H1 (cell line): ENCODE results near the gene CD96. TPM values are rescaled to one million over a fixed set of nuclear protein-coding genes. Genes with fewer than 3 reads are reported as not detected.

Experiments
- CTCF ChIA-PET: fragments of 300-600 bp; sonication (Branson Sonifier 250); formaldehyde crosslinking; loops from one replicate; lab custom pipeline; 2021; ENCODE audit not compliant: partially characterized antibody; lab: Charles Lee
- POLR2A ChIA-PET: fragments of 300-600 bp; sonication (Branson Sonifier 250); formaldehyde crosslinking; loops from one replicate; lab custom pipeline; 2021; ENCODE audit warnings: inconsistent platforms; ENCODE audit not compliant: partially characterized antibody; lab: Charles Lee
- DNase-seq, 2 experiments: peaks; one replicate each; pipeline versions ENCODE4 v3.0.0 to v3.0.0-alpha.2; 2010 to 2022; ENCODE audit warnings: low spot score in 2 of 2, low read depth in 1 of 2, mixed read lengths in 1 of 2
- FAIRE-seq: peaks from 2 replicates; lab custom pipeline; 2011; peaks lifted over from hg19 to GRCh38; lab: Jason Lieb, UNC
- H2AFZ ChIP-seq: 2 replicates; pipeline ENCODE4 v1.8.1; 2012; ENCODE audit warnings: low read length, inconsistent platforms
- H2AK5ac ChIP-seq: 2 replicates; pipeline ENCODE4 v1.6.1; 2013; ENCODE audit warnings: low read depth, low read length
- H2BK120ac ChIP-seq: replicated peaks from 2 replicates; pipeline ENCODE3; 2013; ENCODE audit warnings: low read depth, low read length, inconsistent platforms
- H2BK12ac ChIP-seq: 2 replicates; pipeline ENCODE4 v1.6.1; 2013; ENCODE audit warnings: low read depth, low read length
- H2BK15ac ChIP-seq: 2 replicates; pipeline ENCODE4 v1.6.1; 2013; ENCODE audit warnings: low read length
- H2BK20ac ChIP-seq: 2 replicates; pipeline ENCODE4 v1.6.1; 2013; ENCODE audit warnings: low read length
- H2BK5ac ChIP-seq: 2 replicates; pipeline ENCODE4 v1.6.1; 2013; ENCODE audit warnings: low read depth, low read length
- H3K14ac ChIP-seq: 2 replicates; pipeline ENCODE4 v1.6.1; 2013; ENCODE audit warnings: inconsistent platforms; ENCODE audit not compliant: insufficient read length
- H3K18ac ChIP-seq: 2 replicates; pipeline ENCODE4 v1.6.1; 2013; ENCODE audit warnings: low read length; ENCODE audit errors: extremely low read depth
- H3K23ac ChIP-seq: 2 replicates; pipeline ENCODE4 v1.6.1; 2013; ENCODE audit warnings: inconsistent platforms; ENCODE audit not compliant: insufficient read length
- H3K23me2 ChIP-seq: 2 replicates; pipeline ENCODE4 v1.6.1; 2013; ENCODE audit warnings: low read depth, low read length
- H3K27ac ChIP-seq: 2 replicates; pipeline ENCODE4 v1.6.1; 2011; ENCODE audit warnings: low read depth, low read length, inconsistent platforms
- H3K27me3 ChIP-seq, 4 experiments: replicated peaks in 1 of 4; 1 replicate in 1 of 4; 2 replicates in 3 of 4; pipeline versions ENCODE4 v1.6.1 to v1.8.1; 2011 to 2013; ENCODE audit warnings: low read length in 3 of 4, mild to moderate bottlenecking in 3 of 4, inconsistent platforms in 2 of 4, mixed read lengths in 2 of 4, moderate library complexity in 1 of 4; ENCODE audit not compliant: control insufficient read depth in 3 of 4, insufficient read depth in 3 of 4; ENCODE audit errors: extremely low read depth in 1 of 4
- H3K36me3 ChIP-seq, 4 experiments: 2 replicates each; pipeline versions ENCODE4 v1.6.1 to v1.8.1; 2011 to 2013; ENCODE audit warnings: mild to moderate bottlenecking in 4 of 4, low read length in 3 of 4, moderate library complexity in 2 of 4, control low read depth in 1 of 4, inconsistent platforms in 1 of 4; ENCODE audit not compliant: insufficient read depth in 4 of 4, control insufficient read depth in 2 of 4
- H3K4ac ChIP-seq: replicated peaks from 2 replicates; pipeline ENCODE3; 2013; ENCODE audit warnings: low read length, low read depth, mixed read lengths, inconsistent platforms; ENCODE audit not compliant: insufficient read length
- H3K4me1 ChIP-seq, 4 experiments: replicated peaks in 1 of 4; 1 replicate in 1 of 4; 2 replicates in 3 of 4; pipeline versions ENCODE4 v1.6.1 to v1.8.1; 2011 to 2013; ENCODE audit warnings: low read length in 3 of 4, inconsistent platforms in 2 of 4, mixed read lengths in 1 of 4; ENCODE audit not compliant: insufficient read depth in 4 of 4, control insufficient read depth in 3 of 4
- H3K4me2 ChIP-seq, 2 experiments: 2 replicates each; pipeline versions ENCODE4 v1.6.1 to v1.8.1; 2011 to 2013; ENCODE audit warnings: low read depth in 2 of 2, low read length in 2 of 2, control low read depth in 1 of 2, inconsistent platforms in 1 of 2, mild to moderate bottlenecking in 1 of 2; ENCODE audit not compliant: insufficient read depth in 1 of 2
- H3K4me3 ChIP-seq, 4 experiments: fragments of 200-600, 300-600 bp in 1 of 4; sonication (generic), shearing (Covaris generic), sonication (Bioruptor Twin) in 1 of 4; 2 replicates each; pipeline versions ENCODE4 v1.5.1 to v1.8.1; 2011 to 2016; ENCODE audit warnings: low read length in 4 of 4, low read depth in 3 of 4, control low read depth in 2 of 4, inconsistent platforms in 2 of 4, mild to moderate bottlenecking in 2 of 4, mixed read lengths in 1 of 4, moderate library complexity in 1 of 4; ENCODE audit not compliant: insufficient read depth in 2 of 4; ENCODE audit errors: extremely low read depth in 1 of 4
- H3K56ac ChIP-seq: replicated peaks from 2 replicates; pipeline ENCODE3; 2013; ENCODE audit warnings: low read depth, mild to moderate bottlenecking, mixed read lengths, low read length, inconsistent platforms; ENCODE audit not compliant: insufficient read length
- H3K79me1 ChIP-seq: 2 replicates; pipeline ENCODE4 v1.6.1; 2013; ENCODE audit warnings: low read depth, low read length, control low read depth
- H3K79me2 ChIP-seq, 2 experiments: 2 replicates each; pipeline versions ENCODE4 v1.6.1 to v1.8.1; 2012 to 2013; ENCODE audit warnings: low read length in 2 of 2, mild to moderate bottlenecking in 2 of 2, inconsistent platforms in 1 of 2; ENCODE audit not compliant: insufficient read depth in 2 of 2, control insufficient read depth in 1 of 2
- H3K9ac ChIP-seq, 4 experiments: replicated peaks in 1 of 4; 1 replicate in 1 of 4; 2 replicates in 3 of 4; pipeline versions ENCODE4 v1.6.1 to v1.8.1; 2011 to 2013; ENCODE audit warnings: low read depth in 3 of 4, low read length in 3 of 4, control low read depth in 2 of 4, mild to moderate bottlenecking in 2 of 4, moderate library complexity in 2 of 4, inconsistent platforms in 1 of 4; ENCODE audit errors: extremely low read depth in 1 of 4
- H3K9me3 ChIP-seq, 2 experiments: 2 replicates each; pipeline versions ENCODE4 v1.6.1 to v1.8.1; 2012 to 2013; ENCODE audit warnings: mild to moderate bottlenecking in 2 of 2, moderate library complexity in 2 of 2, control low read depth in 1 of 2, inconsistent platforms in 1 of 2, low read depth in 1 of 2, low read length in 1 of 2, mixed read lengths in 1 of 2; ENCODE audit not compliant: insufficient read depth in 2 of 2
- H4K20me1 ChIP-seq, 2 experiments: replicated peaks in 1 of 2; 2 replicates each; pipeline versions ENCODE3 to v1.8.1; 2011 to 2013; ENCODE audit warnings: inconsistent platforms in 2 of 2, low read length in 2 of 2, mild to moderate bottlenecking in 1 of 2; ENCODE audit not compliant: insufficient read depth in 2 of 2, control insufficient read depth in 1 of 2
- H4K5ac ChIP-seq: 2 replicates; pipeline ENCODE4 v1.6.1; 2013; ENCODE audit warnings: low read length, low read depth, mixed read lengths, inconsistent platforms; ENCODE audit not compliant: insufficient read length
- H4K8ac ChIP-seq: 2 replicates; pipeline ENCODE4 v1.8.0; 2013; ENCODE audit warnings: mild to moderate bottlenecking, moderate library complexity, low read length, inconsistent platforms; ENCODE audit not compliant: insufficient read depth; ENCODE audit errors: extremely low read depth
- H4K91ac ChIP-seq: replicated peaks from 2 replicates; pipeline ENCODE3; 2013; ENCODE audit warnings: low read length, mixed read lengths, inconsistent platforms; ENCODE audit not compliant: insufficient read length
- ATF2 ChIP-seq: IDR thresholded peaks from 2 replicates; pipeline ENCODE4 v1.6.1; 2012; ENCODE audit warnings: low read length, inconsistent platforms
- CHD2 ChIP-seq: IDR thresholded peaks from 2 replicates; pipeline ENCODE4 v1.6.1; 2012; ENCODE audit warnings: low read length, improper control_type of control experiment
- EZH2 ChIP-seq: fragments of 200-600 bp; sonication (generic); IDR thresholded peaks from 2 replicates; pipeline ENCODE4 v1.7.1; 2012; ENCODE audit warnings: low read depth, mild to moderate bottlenecking, moderate library complexity, low read length, inconsistent platforms; ENCODE audit not compliant: severe bottlenecking
- JUN ChIP-seq: IDR thresholded peaks from 2 replicates; pipeline ENCODE4 v1.6.1; 2011; ENCODE audit warnings: low read depth, mild to moderate bottlenecking, improper control_type of control experiment, low read length
- KDM4A ChIP-seq: IDR thresholded peaks from one replicate; pipeline ENCODE4 v1.7.1; 2012; ENCODE audit warnings: low read depth, mild to moderate bottlenecking, moderate library complexity, low read length, inconsistent platforms; ENCODE audit not compliant: severe bottlenecking
- NANOG ChIP-seq: IDR thresholded peaks from 2 replicates; pipeline ENCODE4 v1.6.1; 2011; ENCODE audit warnings: low read length, low read depth, mild to moderate bottlenecking, inconsistent platforms; ENCODE audit not compliant: insufficient read depth, poor library complexity, severe bottlenecking
- SIX5 ChIP-seq: IDR thresholded peaks from 2 replicates; pipeline ENCODE4 v1.6.1; 2011; ENCODE audit warnings: mild to moderate bottlenecking, low read depth, low read length
- WGBS, 2 experiments: shearing (Covaris generic) in 1 of 2; methylation state at CpG; one replicate each; pipeline versions ENCODE4 v1.1.6 to v1.1.7; 2013 to 2015; ENCODE audit warnings: low lambda C conversion rate in 2 of 2, mixed read lengths in 2 of 2, inconsistent platforms in 1 of 2, low coverage in 1 of 2, missing lambda C conversion rate in 1 of 2; ENCODE audit not compliant: insufficient replicate concordance in 2 of 2, insufficient coverage in 1 of 2, insufficient read length in 1 of 2; ENCODE audit errors: extremely low coverage in 1 of 2, missing lambda C conversion rate in 1 of 2; 5-methylcytosine and 5-hydroxymethylcytosine counted together
- polyA plus RNA-seq, 7 experiments: library from polyadenylated mRNA; depleted of rRNA in 3 of 7; stranded (reverse) in 5 of 7; unstranded in 2 of 7; fragments of >200 nt in 5 of 7; fragments of 200-250 nt in 2 of 7; gene quantifications; 1 replicate in 5 of 7; 2 replicates in 1 of 7; 4 replicates in 1 of 7; pipeline versions ENCODE4 v1.2.1 to v1.2.3, GENCODE V29; 2011 to 2013; ENCODE audit warnings: missing spikeins in 2 of 7, mixed read lengths in 2 of 7
- total RNA-seq: library from RNA; stranded (reverse); fragmentation: NEBNext Ultra II Directional; extraction: Animal tissue kit (Norgen Biotek cat#: 25700); gene quantifications from 2 replicates; pipeline ENCODE4 v1.2.1, GENCODE V29; 2021
- TF ChIP-seq, protein P1 (sequence below), 3 experiments: IDR thresholded peaks; 1 replicate in 2 of 3; 2 replicates in 1 of 3; pipeline versions ENCODE4 v1.5.1 to v1.6.1; 2011; ENCODE audit warnings: low read length in 3 of 3, mild to moderate bottlenecking in 3 of 3, inconsistent platforms in 2 of 3, low read depth in 1 of 3, moderate library complexity in 1 of 3; ENCODE audit not compliant: insufficient read depth in 1 of 3; ENCODE audit errors: control extremely low read depth in 1 of 3

The CD96 gene
- total and polyA plus RNA-seq, 2 of the 8 experiments (the other 6 are each of a cell fraction or from before 2014, with no cell fraction given) = not detected

GRCh38 chr3:111617912-111618601 is 76.1 kb downstream of the CD96 start:
- Histone ChIP-seq H3K79me1 (no peaks in the 10 kb centered on the region), H3K9ac (no peak overlapping the region), H3K14ac (no peak overlapping the region), H3K4me3 (no peak overlapping the region), H3K9me3 (peaks cover 0 to 6% of the 10 kb centered on the region in 2 experiments; a peak in 1 of 4 replicates), H4K91ac (no peak overlapping the region), H2AK5ac (no peak overlapping the region), H4K20me1 (no peaks in the 10 kb centered on the region), H4K8ac (no peak overlapping the region), H3K4me1 (no peaks in the 10 kb centered on the region), H3K27me3 (no peaks in the 10 kb centered on the region), H4K5ac (no peak overlapping the region), H2AFZ (no peak overlapping the region), H2BK20ac (no peak overlapping the region), H3K23ac (no peak overlapping the region), H3K4ac (no peak overlapping the region), H2BK12ac (no peak overlapping the region), H3K79me2 (no peaks in the 10 kb centered on the region), H3K56ac (no peak overlapping the region), H2BK120ac (no peak overlapping the region), H3K18ac (no peak overlapping the region), H2BK5ac (no peak overlapping the region), H3K27ac (no peak overlapping the region), H3K4me2 (no peak overlapping the region), H2BK15ac (no peak overlapping the region), H3K23me2 (no peaks in the 10 kb centered on the region), H3K36me3 (no peaks in the 10 kb centered on the region)
- 86% methylated on average over 5 of the region's 5 CpGs; no CpG with 5 or more reads in 1 of the 2 experiments for whole genome bisulfite sequencing, 2 experiments
- ChIA-PET POLR2A (no interaction called here), CTCF (interaction anchor here (1.0 kb wide), 2 partner anchors 40 to 96 kb away, joined by 3 read pairs; no protein-coding TSS in a partner anchor)
- DNase-seq = no peak
- TF ChIP-seq KDM4A (no peak), ATF2 (no peak), JUN (no peak), SIX5 (no peak), EZH2 (no peak), NANOG (no peak), CHD2 (no peak)
- TF ChIP-seq, protein P1, sequence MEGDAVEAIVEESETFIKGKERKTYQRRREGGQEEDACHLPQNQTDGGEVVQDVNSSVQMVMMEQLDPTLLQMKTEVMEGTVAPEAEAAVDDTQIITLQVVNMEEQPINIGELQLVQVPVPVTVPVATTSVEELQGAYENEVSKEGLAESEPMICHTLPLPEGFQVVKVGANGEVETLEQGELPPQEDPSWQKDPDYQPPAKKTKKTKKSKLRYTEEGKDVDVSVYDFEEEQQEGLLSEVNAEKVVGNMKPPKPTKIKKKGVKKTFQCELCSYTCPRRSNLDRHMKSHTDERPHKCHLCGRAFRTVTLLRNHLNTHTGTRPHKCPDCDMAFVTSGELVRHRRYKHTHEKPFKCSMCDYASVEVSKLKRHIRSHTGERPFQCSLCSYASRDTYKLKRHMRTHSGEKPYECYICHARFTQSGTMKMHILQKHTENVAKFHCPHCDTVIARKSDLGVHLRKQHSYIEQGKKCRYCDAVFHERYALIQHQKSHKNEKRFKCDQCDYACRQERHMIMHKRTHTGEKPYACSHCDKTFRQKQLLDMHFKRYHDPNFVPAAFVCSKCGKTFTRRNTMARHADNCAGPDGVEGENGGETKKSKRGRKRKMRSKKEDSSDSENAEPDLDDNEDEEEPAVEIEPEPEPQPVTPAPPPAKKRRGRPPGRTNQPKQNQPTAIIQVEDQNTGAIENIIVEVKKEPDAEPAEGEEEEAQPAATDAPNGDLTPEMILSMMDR (IDR thresholded peaks at IDR 0.05; ENCODE audit: control extremely low read depth in 1 of 3, insufficient read depth in 1 of 3, low read depth in 1 of 3, low read length in 3 of 3) = no peak
- FAIRE-seq = no peak
